HG03025 (cell line): ENCODE data around the gene NDUFA8.
"Not testable (repeated sequence)": the region's sequence is repeated elsewhere in the genome, so short reads cannot be mapped to it uniquely, and the experiment has no call there.

Experiments
- ATAC-seq: cut with Tn5 transposase; IDR thresholded peaks from one replicate; pipeline ENCODE4 v1.9.1; 2021; ENCODE audit warnings: mild to moderate bottlenecking, moderate library complexity; ENCODE audit not compliant: unreplicated experiment, low FRiP score

NDUFA8 gene

GRCh38 chr9:122124048-122124447, 35.5 kb downstream of the NDUFA8 start:
- no peak for ATAC-seq

GRCh38 chr9:122122903-122123632, 36.5 kb downstream of the NDUFA8 start:
- no peak for ATAC-seq

- ATAC-seq, result no peak
These were observed 37.1 kb downstream of the NDUFA8 start for GRCh38 chr9:122122468-122122867.

GRCh38 chr9:122121931-122122330, 37.6 kb downstream of the NDUFA8 start:
- ATAC-seq, result no peak

GRCh38 chr9:122121391-122121790, 38.2 kb downstream of the NDUFA8 start:
- ATAC-seq, result no peak

GRCh38 chr9:122120316-122121071, 39.1 kb downstream of the NDUFA8 start:
- no peak for ATAC-seq

GRCh38 chr9:122119721-122120120, 39.9 kb downstream of the NDUFA8 start:
- no peak for ATAC-seq

- ATAC-seq, result no peak
These were observed 40.4 kb downstream of the NDUFA8 start for GRCh38 chr9:122119166-122119521.

- no peak for ATAC-seq
These were observed 41.0 kb downstream of the NDUFA8 start for GRCh38 chr9:122118343-122119165.

GRCh38 chr9:122117241-122117640, 42.3 kb downstream of the NDUFA8 start:
- ATAC-seq, result not testable (repeated sequence)

- ATAC-seq, result no peak
These were observed 43.0 kb downstream of the NDUFA8 start for GRCh38 chr9:122116448-122117173.

GRCh38 chr9:122116040-122116439, 43.5 kb downstream of the NDUFA8 start:
- ATAC-seq, result no peak

- no peak for ATAC-seq
These were observed 44.2 kb downstream of the NDUFA8 start for GRCh38 chr9:122115176-122116035.

- ATAC-seq, result no peak
These were observed 46.0 kb downstream of the NDUFA8 start for GRCh38 chr9:122113574-122113973.

- ATAC-seq, result no peak
These were observed 47.3 kb downstream of the NDUFA8 start for GRCh38 chr9:122112238-122112637.

GRCh38 chr9:122111413-122112085, 48.0 kb downstream of the NDUFA8 start:
- no peak for ATAC-seq

GRCh38 chr9:122110100-122110833, 49.3 kb downstream of the NDUFA8 start:
- ATAC-seq, result no peak

- no peak for ATAC-seq
These were observed 50.4 kb downstream of the NDUFA8 start for GRCh38 chr9:122109035-122109813.
